Panc1 (cell line): Measurements from ENCODE around the gene FBXO31. TPM values are rescaled to one million over a fixed set of nuclear protein-coding genes. Genes with fewer than 3 reads are reported as not detected.

ENCODE experiments used
- ATAC-seq: fragments of 200-7000 bp; cut with Tn5 transposase; 2 replicates; pipeline ENCODE4 v1.9.1; 2020; ENCODE audit warnings: mild to moderate bottlenecking, moderate library complexity
- BruUV-seq: library from RNA; stranded (reverse); fragments of 400-500 nt; replicated peaks from 2 replicates; lab custom pipeline; 2021; lab: Mats Ljungman, UMichigan
- CTCF ChIA-PET: fragments of 300-600 bp; sonication (Branson Sonifier 250); formaldehyde crosslinking; loops from one replicate; lab custom pipeline; 2022; ENCODE audit warnings: antibody characterized with exemption; lab: Charles Lee
- POLR2A ChIA-PET: fragments of 300-600 bp; sonication (Branson Sonifier 250); formaldehyde crosslinking; loops from one replicate; lab custom pipeline; 2022; ENCODE audit warnings: antibody characterized with exemption; lab: Charles Lee
- DNase-seq: peaks from one replicate; pipeline ENCODE4 v3.0.0-alpha.2; 2010; ENCODE audit warnings: low read depth, low spot score
- H3K27ac ChIP-seq: 2 replicates; pipeline ENCODE4 v1.5.1; 2011; ENCODE audit warnings: mild to moderate bottlenecking, low read length, inconsistent platforms
- H3K27me3 ChIP-seq: fragments of 200-500 bp; sonication (Bioruptor generic); 2 replicates; pipeline ENCODE4 v1.6.0; 2014; ENCODE audit warnings: low read length, inconsistent platforms; ENCODE audit not compliant: control insufficient read depth, insufficient read depth
- H3K36me3 ChIP-seq: fragments of 200-500 bp; sonication (Bioruptor generic); 2 replicates; pipeline ENCODE4 v1.5.1; 2014; ENCODE audit warnings: inconsistent platforms, mild to moderate bottlenecking, low read length, moderate library complexity; ENCODE audit not compliant: control insufficient read depth, insufficient read depth
- H3K4me1 ChIP-seq: 2 replicates; pipeline ENCODE4 v1.5.1; 2011; ENCODE audit warnings: inconsistent platforms, mild to moderate bottlenecking, low read length, moderate library complexity; ENCODE audit not compliant: control insufficient read depth, insufficient read depth
- H3K4me3 ChIP-seq, 2 experiments: 2 replicates each; pipeline ENCODE4 v1.5.1; 2011 to 2012; ENCODE audit warnings: low read depth in 2 of 2, low read length in 2 of 2, mild to moderate bottlenecking in 2 of 2, inconsistent platforms in 1 of 2, moderate library complexity in 1 of 2
- H3K9me3 ChIP-seq: fragments of 200-500 bp; sonication (Bioruptor generic); 2 replicates; pipeline ENCODE4 v1.5.1; 2014; ENCODE audit warnings: low read depth, mild to moderate bottlenecking, inconsistent platforms, low read length, moderate library complexity; ENCODE audit not compliant: control insufficient read depth, insufficient read depth
- CTCF ChIP-seq: fragments of 450-650 bp; IDR thresholded peaks from 2 replicates; pipeline ENCODE4 v1.5.1; 2017; ENCODE audit warnings: mild to moderate bottlenecking
- POLR2AphosphoS5 ChIP-seq: IDR thresholded peaks from 2 replicates; pipeline ENCODE4 v1.6.1; 2012; ENCODE audit warnings: mild to moderate bottlenecking, low read depth, low read length, moderate library complexity
- REST ChIP-seq, 2 experiments: IDR thresholded peaks; 2 replicates each; pipeline ENCODE4 v1.6.1; 2011 to 2012; ENCODE audit warnings: low read depth in 2 of 2, control low read depth in 1 of 2, low read length in 1 of 2, mild to moderate bottlenecking in 1 of 2, moderate library complexity in 1 of 2; ENCODE audit not compliant: insufficient read depth in 1 of 2
- SIN3A ChIP-seq: IDR thresholded peaks from 2 replicates; pipeline ENCODE4 v1.6.1; 2012; ENCODE audit warnings: low read depth, mild to moderate bottlenecking, low read length, moderate library complexity, borderline replicate concordance; ENCODE audit not compliant: insufficient read depth
- TCF7L2 ChIP-seq: IDR thresholded peaks from 2 replicates; pipeline ENCODE4 v1.6.1; 2011; ENCODE audit warnings: mild to moderate bottlenecking, low read depth, low read length, inconsistent platforms
- in situ Hi-C: cut with HindIII; loops from 2 replicates; pipeline ENCODE4 v1.10.0; 2016; ENCODE audit warnings: low sequenced_read_pairs, low pct_unique_long_range_greater_than_20kb
- intact Hi-C: fragments of 100-400 bp; cut with micrococcal nuclease; formaldehyde crosslinking; loops from one replicate; pipeline ENCODE4 v1.10.0; 2022; ENCODE audit not compliant: unreplicated experiment
- total RNA-seq: library from RNA; stranded (reverse); gene quantifications from one replicate; pipeline ENCODE4 v1.2.1, GENCODE V29; 2021; ENCODE audit not compliant: unreplicated experiment

Gene FBXO31
- total RNA-seq, 1 experiment from 2014 or later = 22.4 TPM

- CTCF ChIA-PET = no interaction called here
- POLR2A ChIA-PET = no interaction called here
- Histone ChIP-seq H3K27ac (no peak overlapping the region), H3K9me3 (no peaks in the 10 kb centered on the region), H3K36me3 (no peaks in the 10 kb centered on the region), H3K27me3 (no peaks in the 10 kb centered on the region), H3K4me3 (no peak overlapping the region), H3K4me1 (no peaks in the 10 kb centered on the region)
- intact Hi-C loops (no loop called here), in situ Hi-C loops (no loop called here)
- no peak for ATAC-seq
- BruUV-seq = no TSS peak
- no peak for DNase-seq
- TF ChIP-seq REST (IDR thresholded peaks at IDR 0.05; ENCODE audit: insufficient read depth in 1 of 2, low read depth in 2 of 2, low read length in 1 of 2) (no peak), SIN3A (no peak), TCF7L2 (no peak), CTCF (no peak), POLR2AphosphoS5 (no peak)
Observed at GRCh38 chr16:87327798-87328495, 55.6 kb downstream of the FBXO31 start.

- CTCF ChIA-PET = no interaction called here
- POLR2A ChIA-PET = no interaction called here
- intact Hi-C loops (no loop called here), in situ Hi-C loops (no loop called here)
- BruUV-seq = no TSS peak
- no peaks in the 10 kb centered on the region for H3K36me3 ChIP-seq
- no peaks in the 10 kb centered on the region for H3K27me3 ChIP-seq
- ATAC-seq (no peak), DNase-seq (no peak)
- no peaks in the 10 kb centered on the region for H3K9me3 ChIP-seq
- TF ChIP-seq TCF7L2 (no peak), SIN3A (no peak), POLR2AphosphoS5 (no peak), CTCF (no peak), REST (IDR thresholded peaks at IDR 0.05; ENCODE audit: insufficient read depth in 1 of 2, low read depth in 2 of 2, low read length in 1 of 2) (no peak)
- no peak overlapping the region for H3K27ac ChIP-seq
- no peaks in the 10 kb centered on the region for H3K4me1 ChIP-seq
- H3K4me3 ChIP-seq = no peak overlapping the region
Observed at GRCh38 chr16:87326151-87326571, 57.4 kb downstream of the FBXO31 start.
